GM23338 (cell line): ENCODE data around the gene ACTR10. TPM values are rescaled to one million over a fixed set of nuclear protein-coding genes. Genes with fewer than 3 reads are reported as not detected.
A peak's percentile ranks its signal among the peaks of the same experiment; 100 is the strongest.

ENCODE experiments used
- ATAC-seq: fragments of 200-7000 bp; cut with Tn5 transposase; 3 replicates; pipeline ENCODE4 v1.9.1; 2020
- DNase-seq: peaks from one replicate; pipeline ENCODE4 v3.0.0-alpha.2; 2015; ENCODE audit warnings: low spot score
- H2AFZ ChIP-seq: fragments of 200-600 bp; sonication (generic); 2 replicates; pipeline ENCODE4 v1.8.0; 2016; ENCODE audit warnings: antibody characterized with exemption, mild to moderate bottlenecking, moderate library complexity
- H3F3A ChIP-seq: fragments of 200-600 bp; sonication (generic); replicated peaks from 2 replicates; pipeline ENCODE4 v1.8.0; 2017; ENCODE audit warnings: antibody characterized with exemption, mixed run types, low read depth
- H3K27ac ChIP-seq: fragments of 200-600 bp; sonication (generic); 2 replicates; pipeline ENCODE4 v1.6.1; 2016; ENCODE audit warnings: low read depth
- H3K27me3 ChIP-seq: fragments of 200-600 bp; sonication (generic); 2 replicates; pipeline ENCODE4 v1.8.0; 2016; ENCODE audit warnings: mild to moderate bottlenecking, mixed run types, moderate library complexity; ENCODE audit not compliant: insufficient read depth
- H3K36me3 ChIP-seq: fragments of 200-600 bp; sonication (generic); 2 replicates; pipeline ENCODE4 v1.8.0; 2016; ENCODE audit warnings: mild to moderate bottlenecking; ENCODE audit not compliant: insufficient read depth
- H3K4me1 ChIP-seq: fragments of 200-600 bp; sonication (generic); 2 replicates; pipeline ENCODE4 v1.8.0; 2016; ENCODE audit warnings: mild to moderate bottlenecking, moderate library complexity; ENCODE audit not compliant: insufficient read depth
- H3K4me2 ChIP-seq: fragments of 200-600 bp; sonication (generic); 2 replicates; pipeline ENCODE4 v1.7.1; 2017; ENCODE audit warnings: mixed run types
- H3K4me3 ChIP-seq: fragments of 200-600 bp; sonication (generic); 2 replicates; pipeline ENCODE4 v1.6.1; 2016; ENCODE audit warnings: mixed run types
- H3K79me2 ChIP-seq: fragments of 200-600 bp; sonication (generic); replicated peaks from 2 replicates; pipeline ENCODE4 v1.8.0; 2017; ENCODE audit warnings: mild to moderate bottlenecking; ENCODE audit not compliant: insufficient read depth
- H3K9me2 ChIP-seq: fragments of 200-600 bp; sonication (generic); 2 replicates; pipeline ENCODE4 v1.8.0; 2017; ENCODE audit not compliant: insufficient read depth
- H4K20me1 ChIP-seq: fragments of 200-600 bp; sonication (generic); replicated peaks from 2 replicates; pipeline ENCODE4 v1.8.0; 2017; ENCODE audit warnings: mild to moderate bottlenecking; ENCODE audit not compliant: insufficient read depth
- H3K27ac Mint-ChIP-seq: 2 replicates; pipeline ENCODE4 v1.8.0; 2020; ENCODE audit warnings: inconsistent platforms, mild to moderate bottlenecking, moderate library complexity, mixed read lengths
- H3K27me3 Mint-ChIP-seq: 3 replicates; pipeline ENCODE4 v1.8.0; 2022; ENCODE audit warnings: low read depth, mild to moderate bottlenecking, moderate library complexity, mixed read lengths, inconsistent platforms; ENCODE audit not compliant: insufficient read depth, poor library complexity
- H3K36me3 Mint-ChIP-seq: 3 replicates; pipeline ENCODE4 v1.8.0; 2021; ENCODE audit warnings: low read depth, mild to moderate bottlenecking, inconsistent platforms, moderate library complexity, mixed read lengths
- H3K4me1 Mint-ChIP-seq: 3 replicates; pipeline ENCODE4 v1.8.0; 2020; ENCODE audit warnings: mild to moderate bottlenecking, inconsistent platforms, mixed read lengths
- H3K4me3 Mint-ChIP-seq: 3 replicates; pipeline ENCODE4 v1.8.0; 2021; ENCODE audit warnings: moderate library complexity, mild to moderate bottlenecking, inconsistent platforms, mixed read lengths
- H3K9me3 Mint-ChIP-seq: 3 replicates; pipeline ENCODE4 v1.8.0; 2020; ENCODE audit warnings: moderate library complexity, mild to moderate bottlenecking, inconsistent platforms, mixed read lengths
- CREB1 ChIP-seq: fragments of 250-450 bp; sonication (Bioruptor Pico); IDR thresholded peaks from 2 replicates; pipeline ENCODE4 v1.5.0; 2020; ENCODE audit warnings: low read depth, mild to moderate bottlenecking, moderate library complexity
- ETS1 ChIP-seq: IDR thresholded peaks from 2 replicates; pipeline ENCODE4 v1.6.1; 2016; ENCODE audit warnings: antibody characterized with exemption
- EZH2 ChIP-seq: fragments of 200-600 bp; sonication (generic); IDR thresholded peaks from one replicate; pipeline ENCODE4 v1.8.0; 2017; ENCODE audit warnings: antibody characterized with exemption, mild to moderate bottlenecking, low read depth; ENCODE audit not compliant: unreplicated experiment
- EZH2phosphoT487 ChIP-seq: fragments of 200-600 bp; sonication (generic); IDR thresholded peaks from one replicate; pipeline ENCODE4 v1.8.1; 2018; ENCODE audit warnings: antibody characterized with exemption; ENCODE audit not compliant: unreplicated experiment
- JUNB ChIP-seq: IDR thresholded peaks from one replicate; pipeline ENCODE4 v1.6.1; 2016; ENCODE audit warnings: antibody characterized with exemption; ENCODE audit not compliant: unreplicated experiment
- NANOG ChIP-seq: IDR thresholded peaks from 2 replicates; pipeline ENCODE4 v1.6.1; 2016; ENCODE audit warnings: antibody characterized with exemption, borderline replicate concordance
- POLR2AphosphoS5 ChIP-seq: IDR thresholded peaks from 2 replicates; pipeline ENCODE4 v1.6.1; 2016; ENCODE audit warnings: antibody characterized with exemption, low read depth
- STAT1 ChIP-seq: IDR thresholded peaks from one replicate; pipeline ENCODE4 v1.6.1; 2016; ENCODE audit warnings: antibody characterized with exemption; ENCODE audit not compliant: unreplicated experiment
- ZNF114 ChIP-seq: fragments of 250-450 bp; sonication (Bioruptor Pico); IDR thresholded peaks from 2 replicates; pipeline ENCODE4 v1.5.0; 2020; ENCODE audit warnings: mild to moderate bottlenecking, moderate library complexity
- ZNF331 ChIP-seq: fragments of 250-450 bp; sonication (Bioruptor Pico); IDR thresholded peaks from 2 replicates; pipeline ENCODE4 v1.5.0; 2020; ENCODE audit warnings: low read depth, mild to moderate bottlenecking, moderate library complexity
- polyA plus RNA-seq: library from polyadenylated mRNA; unstranded; fragments of >200 nt; fragmentation: Nextera tagmentation; extraction: Ambion mirVana; gene quantifications from 2 replicates; pipeline ENCODE4 v1.2.1, GENCODE V29; 2016
- total RNA-seq: library from RNA; depleted of rRNA; stranded (reverse); fragments of >200 nt; shearing (Covaris generic); gene quantifications from 2 replicates; pipeline ENCODE4 v1.2.3, GENCODE V29; 2014
- TF ChIP-seq, protein P1 (sequence below): IDR thresholded peaks from one replicate; pipeline ENCODE4 v1.6.1; 2018; ENCODE audit warnings: antibody characterized with exemption; ENCODE audit not compliant: unreplicated experiment
- TF ChIP-seq, protein P2 (sequence below), 2 experiments: fragments of 200-600 bp in 1 of 2; sonication (generic) in 1 of 2; conservative IDR thresholded peaks; 2 replicates each; pipeline versions ENCODE4 v1.5.1 to v1.6.1; 2016 to 2017; ENCODE audit warnings: antibody characterized with exemption in 2 of 2, low read depth in 2 of 2, mild to moderate bottlenecking in 2 of 2, moderate library complexity in 1 of 2
- TF ChIP-seq, protein P3 (sequence below): fragments of 250-450 bp; sonication (Bioruptor Pico); IDR thresholded peaks from 2 replicates; pipeline ENCODE4 v1.5.0; 2020; ENCODE audit warnings: mild to moderate bottlenecking, moderate library complexity

ACTR10 gene
- total and polyA plus RNA-seq, 2 experiments from 2014 or later = 30.8 to 50.2 TPM

GRCh38 chr14:58280954-58281787 lies 81.2 kb downstream of the ACTR10 start:
- no peaks in the 10 kb centered on the region for H3K4me1 ChIP-seq
- no peaks in the 10 kb centered on the region for H3K9me2 ChIP-seq
- no peaks in the 10 kb centered on the region for H3K27me3 Mint-ChIP-seq
- H3K79me2 ChIP-seq = peaks cover 99% of the 10 kb centered on the region
- peaks cover 17% of the 10 kb centered on the region for H4K20me1 ChIP-seq
- H3K9me3 Mint-ChIP-seq = no peaks in the 10 kb centered on the region
- H3K27ac Mint-ChIP-seq = peak overlapping the region; percentile 19; the same call in 1 of the 2 replicates
- no peaks in the 10 kb centered on the region for H3K27me3 ChIP-seq
- no peak overlapping the region; the same call in 1 of the 2 replicates for H3K27ac ChIP-seq
- no peak for ATAC-seq
- H3K36me3 Mint-ChIP-seq = peaks cover 55% of the 10 kb centered on the region
- no peak overlapping the region for H3K4me3 ChIP-seq
- H3K36me3 ChIP-seq = peaks cover 22% of the 10 kb centered on the region
- no peaks in the 10 kb centered on the region for H3F3A ChIP-seq
- no peak overlapping the region for H3K4me3 Mint-ChIP-seq
- TF ChIP-seq STAT1 (no peak), EZH2 (no peak), CREB1 (CRISPR knock-in tag) (no peak), EZH2phosphoT487 (no peak), ETS1 (no peak), ZNF114 (CRISPR knock-in tag) (no peak), ZNF331 (CRISPR knock-in tag) (no peak), JUNB (no peak), NANOG (no peak), POLR2AphosphoS5 (no peak)
- TF ChIP-seq, protein P1, sequence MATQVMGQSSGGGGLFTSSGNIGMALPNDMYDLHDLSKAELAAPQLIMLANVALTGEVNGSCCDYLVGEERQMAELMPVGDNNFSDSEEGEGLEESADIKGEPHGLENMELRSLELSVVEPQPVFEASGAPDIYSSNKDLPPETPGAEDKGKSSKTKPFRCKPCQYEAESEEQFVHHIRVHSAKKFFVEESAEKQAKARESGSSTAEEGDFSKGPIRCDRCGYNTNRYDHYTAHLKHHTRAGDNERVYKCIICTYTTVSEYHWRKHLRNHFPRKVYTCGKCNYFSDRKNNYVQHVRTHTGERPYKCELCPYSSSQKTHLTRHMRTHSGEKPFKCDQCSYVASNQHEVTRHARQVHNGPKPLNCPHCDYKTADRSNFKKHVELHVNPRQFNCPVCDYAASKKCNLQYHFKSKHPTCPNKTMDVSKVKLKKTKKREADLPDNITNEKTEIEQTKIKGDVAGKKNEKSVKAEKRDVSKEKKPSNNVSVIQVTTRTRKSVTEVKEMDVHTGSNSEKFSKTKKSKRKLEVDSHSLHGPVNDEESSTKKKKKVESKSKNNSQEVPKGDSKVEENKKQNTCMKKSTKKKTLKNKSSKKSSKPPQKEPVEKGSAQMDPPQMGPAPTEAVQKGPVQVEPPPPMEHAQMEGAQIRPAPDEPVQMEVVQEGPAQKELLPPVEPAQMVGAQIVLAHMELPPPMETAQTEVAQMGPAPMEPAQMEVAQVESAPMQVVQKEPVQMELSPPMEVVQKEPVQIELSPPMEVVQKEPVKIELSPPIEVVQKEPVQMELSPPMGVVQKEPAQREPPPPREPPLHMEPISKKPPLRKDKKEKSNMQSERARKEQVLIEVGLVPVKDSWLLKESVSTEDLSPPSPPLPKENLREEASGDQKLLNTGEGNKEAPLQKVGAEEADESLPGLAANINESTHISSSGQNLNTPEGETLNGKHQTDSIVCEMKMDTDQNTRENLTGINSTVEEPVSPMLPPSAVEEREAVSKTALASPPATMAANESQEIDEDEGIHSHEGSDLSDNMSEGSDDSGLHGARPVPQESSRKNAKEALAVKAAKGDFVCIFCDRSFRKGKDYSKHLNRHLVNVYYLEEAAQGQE = no peak
- TF ChIP-seq, protein P2, sequence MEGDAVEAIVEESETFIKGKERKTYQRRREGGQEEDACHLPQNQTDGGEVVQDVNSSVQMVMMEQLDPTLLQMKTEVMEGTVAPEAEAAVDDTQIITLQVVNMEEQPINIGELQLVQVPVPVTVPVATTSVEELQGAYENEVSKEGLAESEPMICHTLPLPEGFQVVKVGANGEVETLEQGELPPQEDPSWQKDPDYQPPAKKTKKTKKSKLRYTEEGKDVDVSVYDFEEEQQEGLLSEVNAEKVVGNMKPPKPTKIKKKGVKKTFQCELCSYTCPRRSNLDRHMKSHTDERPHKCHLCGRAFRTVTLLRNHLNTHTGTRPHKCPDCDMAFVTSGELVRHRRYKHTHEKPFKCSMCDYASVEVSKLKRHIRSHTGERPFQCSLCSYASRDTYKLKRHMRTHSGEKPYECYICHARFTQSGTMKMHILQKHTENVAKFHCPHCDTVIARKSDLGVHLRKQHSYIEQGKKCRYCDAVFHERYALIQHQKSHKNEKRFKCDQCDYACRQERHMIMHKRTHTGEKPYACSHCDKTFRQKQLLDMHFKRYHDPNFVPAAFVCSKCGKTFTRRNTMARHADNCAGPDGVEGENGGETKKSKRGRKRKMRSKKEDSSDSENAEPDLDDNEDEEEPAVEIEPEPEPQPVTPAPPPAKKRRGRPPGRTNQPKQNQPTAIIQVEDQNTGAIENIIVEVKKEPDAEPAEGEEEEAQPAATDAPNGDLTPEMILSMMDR (conservative IDR thresholded peaks at IDR 0.05; ENCODE audit: low read depth in 2 of 2) = no peak
- TF ChIP-seq, protein P3, sequence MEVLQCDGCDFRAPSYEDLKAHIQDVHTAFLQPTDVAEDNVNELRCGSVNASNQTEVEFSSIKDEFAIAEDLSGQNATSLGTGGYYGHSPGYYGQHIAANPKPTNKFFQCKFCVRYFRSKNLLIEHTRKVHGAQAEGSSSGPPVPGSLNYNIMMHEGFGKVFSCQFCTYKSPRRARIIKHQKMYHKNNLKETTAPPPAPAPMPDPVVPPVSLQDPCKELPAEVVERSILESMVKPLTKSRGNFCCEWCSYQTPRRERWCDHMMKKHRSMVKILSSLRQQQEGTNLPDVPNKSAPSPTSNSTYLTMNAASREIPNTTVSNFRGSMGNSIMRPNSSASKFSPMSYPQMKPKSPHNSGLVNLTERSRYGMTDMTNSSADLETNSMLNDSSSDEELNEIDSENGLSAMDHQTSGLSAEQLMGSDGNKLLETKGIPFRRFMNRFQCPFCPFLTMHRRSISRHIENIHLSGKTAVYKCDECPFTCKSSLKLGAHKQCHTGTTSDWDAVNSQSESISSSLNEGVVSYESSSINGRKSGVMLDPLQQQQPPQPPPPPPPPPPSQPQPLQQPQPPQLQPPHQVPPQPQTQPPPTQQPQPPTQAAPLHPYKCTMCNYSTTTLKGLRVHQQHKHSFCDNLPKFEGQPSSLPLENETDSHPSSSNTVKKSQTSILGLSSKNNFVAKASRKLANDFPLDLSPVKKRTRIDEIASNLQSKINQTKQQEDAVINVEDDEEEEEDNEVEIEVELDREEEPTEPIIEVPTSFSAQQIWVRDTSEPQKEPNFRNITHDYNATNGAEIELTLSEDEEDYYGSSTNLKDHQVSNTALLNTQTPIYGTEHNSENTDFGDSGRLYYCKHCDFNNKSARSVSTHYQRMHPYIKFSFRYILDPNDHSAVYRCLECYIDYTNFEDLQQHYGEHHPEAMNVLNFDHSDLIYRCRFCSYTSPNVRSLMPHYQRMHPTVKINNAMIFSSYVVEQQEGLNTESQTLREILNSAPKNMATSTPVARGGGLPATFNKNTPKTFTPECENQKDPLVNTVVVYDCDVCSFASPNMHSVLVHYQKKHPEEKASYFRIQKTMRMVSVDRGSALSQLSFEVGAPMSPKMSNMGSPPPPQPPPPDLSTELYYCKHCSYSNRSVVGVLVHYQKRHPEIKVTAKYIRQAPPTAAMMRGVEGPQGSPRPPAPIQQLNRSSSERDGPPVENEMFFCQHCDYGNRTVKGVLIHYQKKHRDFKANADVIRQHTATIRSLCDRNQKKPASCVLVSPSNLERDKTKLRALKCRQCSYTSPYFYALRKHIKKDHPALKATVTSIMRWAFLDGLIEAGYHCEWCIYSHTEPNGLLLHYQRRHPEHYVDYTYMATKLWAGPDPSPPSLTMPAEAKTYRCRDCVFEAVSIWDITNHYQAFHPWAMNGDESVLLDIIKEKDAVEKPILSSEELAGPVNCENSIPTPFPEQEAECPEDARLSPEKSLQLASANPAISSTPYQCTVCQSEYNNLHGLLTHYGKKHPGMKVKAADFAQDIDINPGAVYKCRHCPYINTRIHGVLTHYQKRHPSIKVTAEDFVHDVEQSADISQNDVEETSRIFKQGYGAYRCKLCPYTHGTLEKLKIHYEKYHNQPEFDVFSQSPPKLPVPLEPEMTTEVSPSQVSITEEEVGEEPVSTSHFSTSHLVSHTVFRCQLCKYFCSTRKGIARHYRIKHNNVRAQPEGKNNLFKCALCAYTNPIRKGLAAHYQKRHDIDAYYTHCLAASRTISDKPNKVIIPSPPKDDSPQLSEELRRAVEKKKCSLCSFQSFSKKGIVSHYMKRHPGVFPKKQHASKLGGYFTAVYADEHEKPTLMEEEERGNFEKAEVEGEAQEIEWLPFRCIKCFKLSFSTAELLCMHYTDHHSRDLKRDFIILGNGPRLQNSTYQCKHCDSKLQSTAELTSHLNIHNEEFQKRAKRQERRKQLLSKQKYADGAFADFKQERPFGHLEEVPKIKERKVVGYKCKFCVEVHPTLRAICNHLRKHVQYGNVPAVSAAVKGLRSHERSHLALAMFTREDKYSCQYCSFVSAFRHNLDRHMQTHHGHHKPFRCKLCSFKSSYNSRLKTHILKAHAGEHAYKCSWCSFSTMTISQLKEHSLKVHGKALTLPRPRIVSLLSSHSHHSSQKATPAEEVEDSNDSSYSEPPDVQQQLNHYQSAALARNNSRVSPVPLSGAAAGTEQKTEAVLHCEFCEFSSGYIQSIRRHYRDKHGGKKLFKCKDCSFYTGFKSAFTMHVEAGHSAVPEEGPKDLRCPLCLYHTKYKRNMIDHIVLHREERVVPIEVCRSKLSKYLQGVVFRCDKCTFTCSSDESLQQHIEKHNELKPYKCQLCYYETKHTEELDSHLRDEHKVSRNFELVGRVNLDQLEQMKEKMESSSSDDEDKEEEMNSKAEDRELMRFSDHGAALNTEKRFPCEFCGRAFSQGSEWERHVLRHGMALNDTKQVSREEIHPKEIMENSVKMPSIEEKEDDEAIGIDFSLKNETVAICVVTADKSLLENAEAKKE (CRISPR knock-in tag) = no peak
- DNase-seq = no peak
- H3K4me2 ChIP-seq = no peak overlapping the region
- no peaks in the 10 kb centered on the region for H3K4me1 Mint-ChIP-seq
- no peak overlapping the region for H2AFZ ChIP-seq
